BE2C (cell line): ENCODE data around the gene IL1F10.

Experiments
- DNase-seq: peaks from one replicate; pipeline ENCODE4 v3.0.0-alpha.2; 2020
- H3K27me3 ChIP-seq: fragments of 250-450 bp; sonication (Bioruptor Pico); 2 replicates; pipeline ENCODE4 v1.5.1; 2020; ENCODE audit warnings: mild to moderate bottlenecking
- H3K36me3 ChIP-seq: fragments of 250-450 bp; sonication (Bioruptor Pico); 2 replicates; pipeline ENCODE4 v1.5.1; 2020; ENCODE audit warnings: mild to moderate bottlenecking
- H3K4me1 ChIP-seq: fragments of 250-450 bp; sonication (Bioruptor Pico); 2 replicates; pipeline ENCODE4 v1.5.1; 2020
- H3K4me3 ChIP-seq: 2 replicates; pipeline ENCODE4 v1.5.1; 2011; ENCODE audit warnings: low read depth, low read length
- H3K9me3 ChIP-seq: fragments of 250-450 bp; sonication (Bioruptor Pico); 2 replicates; pipeline ENCODE4 v1.5.1; 2020
- CTCF ChIP-seq: IDR thresholded peaks from 2 replicates; pipeline ENCODE4 v1.5.1; 2012; ENCODE audit warnings: mild to moderate bottlenecking, low read depth, low read length

Gene IL1F10

GRCh38 chr2:113053666-113054065 lies 14.1 kb upstream of the IL1F10 start:
- H3K27me3 ChIP-seq = no peaks in the 10 kb centered on the region
- no peak for DNase-seq
- no peak for TF ChIP-seq CTCF
- H3K36me3 ChIP-seq = no peaks in the 10 kb centered on the region
- no peak overlapping the region for H3K4me3 ChIP-seq
- no peaks in the 10 kb centered on the region for H3K4me1 ChIP-seq
- H3K9me3 ChIP-seq = no peaks in the 10 kb centered on the region

GRCh38 chr2:113054066-113054465 lies 13.7 kb upstream of the IL1F10 start:
- Histone ChIP-seq H3K36me3 (no peaks in the 10 kb centered on the region), H3K4me1 (no peaks in the 10 kb centered on the region), H3K4me3 (no peak overlapping the region), H3K9me3 (no peaks in the 10 kb centered on the region), H3K27me3 (no peaks in the 10 kb centered on the region)
- DNase-seq = no peak
- no peak for TF ChIP-seq CTCF

GRCh38 chr2:113056521-113056920 lies 11.2 kb upstream of the IL1F10 start:
- TF ChIP-seq CTCF = no peak
- no peaks in the 10 kb centered on the region for H3K9me3 ChIP-seq
- no peaks in the 10 kb centered on the region for H3K27me3 ChIP-seq
- no peaks in the 10 kb centered on the region for H3K4me1 ChIP-seq
- no peaks in the 10 kb centered on the region for H3K36me3 ChIP-seq
- no peak overlapping the region for H3K4me3 ChIP-seq
- no peak for DNase-seq

- no peak for DNase-seq
- no peak for TF ChIP-seq CTCF
- Histone ChIP-seq H3K9me3 (no peaks in the 10 kb centered on the region), H3K4me3 (no peak overlapping the region), H3K36me3 (no peaks in the 10 kb centered on the region), H3K27me3 (no peaks in the 10 kb centered on the region), H3K4me1 (no peaks in the 10 kb centered on the region)
Measured at GRCh38 chr2:113057117-113057516, 10.7 kb upstream of the IL1F10 start.

- Histone ChIP-seq H3K36me3 (no peaks in the 10 kb centered on the region), H3K27me3 (no peaks in the 10 kb centered on the region), H3K4me3 (no peak overlapping the region), H3K9me3 (no peaks in the 10 kb centered on the region), H3K4me1 (no peaks in the 10 kb centered on the region)
- no peak for TF ChIP-seq CTCF
- DNase-seq = no peak
Measured at GRCh38 chr2:113058411-113058994, 9.3 kb upstream of the IL1F10 start.

- TF ChIP-seq CTCF = no peak
- H3K4me1 ChIP-seq = no peaks in the 10 kb centered on the region
- H3K27me3 ChIP-seq = no peaks in the 10 kb centered on the region
- no peak within 1 kb of the TSS for H3K4me3 ChIP-seq
- H3K9me3 ChIP-seq = no peaks in the 10 kb centered on the region
- no peaks in the 10 kb centered on the region for H3K36me3 ChIP-seq
- no peak for DNase-seq
Measured at GRCh38 chr2:113058998-113059960, 8.5 kb upstream of the IL1F10 start, which contains the start of gene IL36RN. Gene IL36RN (plus strand): TSS chr2:113059198. CDS start chr2:113059439, 241 bp downstream.
